HG03135 (cell line): ENCODE results near the gene MYL10.

Experiments
- ATAC-seq: cut with Tn5 transposase; IDR thresholded peaks from one replicate; pipeline ENCODE4 v1.9.1; 2021; ENCODE audit warnings: mild to moderate bottlenecking, moderate library complexity; ENCODE audit not compliant: unreplicated experiment

The MYL10 gene

GRCh38 chr7:101629171-101629570 is at the start of gene MYL10:
MYL10 (minus strand) TSS chr7:101629296; CDS start chr7:101629118, 178 bp downstream.
- ATAC-seq, result no peak

- no peak for ATAC-seq
Measured at GRCh38 chr7:101678658-101679057, 49.6 kb upstream of the MYL10 start.

GRCh38 chr7:101677797-101678479 is 48.8 kb upstream of the MYL10 start:
- ATAC-seq, result no peak

- ATAC-seq, result no peak
Measured at GRCh38 chr7:101677391-101677790, 48.3 kb upstream of the MYL10 start.

GRCh38 chr7:101676956-101677355 is 47.9 kb upstream of the MYL10 start:
- ATAC-seq, result no peak

GRCh38 chr7:101676062-101676598 is 47.0 kb upstream of the MYL10 start:
- no peak for ATAC-seq

GRCh38 chr7:101674439-101674838 is 45.3 kb upstream of the MYL10 start:
- ATAC-seq, result no peak

GRCh38 chr7:101673951-101674350 is 44.9 kb upstream of the MYL10 start:
- ATAC-seq, result no peak

- ATAC-seq, result no peak
Measured at GRCh38 chr7:101673315-101673714, 44.2 kb upstream of the MYL10 start.

- ATAC-seq, result no peak
Measured at GRCh38 chr7:101671371-101672356, 42.6 kb upstream of the MYL10 start.

GRCh38 chr7:101669307-101669706 is 40.2 kb upstream of the MYL10 start:
- no peak for ATAC-seq

- no peak for ATAC-seq
Measured at GRCh38 chr7:101668726-101669125, 39.6 kb upstream of the MYL10 start.

GRCh38 chr7:101667920-101668319 is 38.8 kb upstream of the MYL10 start:
- ATAC-seq, result no peak

GRCh38 chr7:101667399-101667798 is 38.3 kb upstream of the MYL10 start:
- ATAC-seq, result no peak

- ATAC-seq, result no peak
Measured at GRCh38 chr7:101666741-101667140, 37.6 kb upstream of the MYL10 start.

GRCh38 chr7:101666293-101666692 is 37.2 kb upstream of the MYL10 start:
- ATAC-seq, result no peak

- no peak for ATAC-seq
Measured at GRCh38 chr7:101664893-101665471, 35.9 kb upstream of the MYL10 start.

GRCh38 chr7:101664436-101664835 is 35.3 kb upstream of the MYL10 start:
- no peak for ATAC-seq

- no peak for ATAC-seq
Measured at GRCh38 chr7:101663747-101664146, 34.7 kb upstream of the MYL10 start.

GRCh38 chr7:101662447-101662998 is 33.4 kb upstream of the MYL10 start:
- ATAC-seq, result no peak

GRCh38 chr7:101659706-101660105 is 30.6 kb upstream of the MYL10 start:
- no peak for ATAC-seq
